BE2C (cell line): ENCODE measurements around the gene STK39.

Experiments used
- DNase-seq: peaks from one replicate; pipeline ENCODE4 v3.0.0-alpha.2; 2020
- H3K27me3 ChIP-seq: fragments of 250-450 bp; sonication (Bioruptor Pico); 2 replicates; pipeline ENCODE4 v1.5.1; 2020; ENCODE audit warnings: mild to moderate bottlenecking
- H3K36me3 ChIP-seq: fragments of 250-450 bp; sonication (Bioruptor Pico); 2 replicates; pipeline ENCODE4 v1.5.1; 2020; ENCODE audit warnings: mild to moderate bottlenecking
- H3K4me1 ChIP-seq: fragments of 250-450 bp; sonication (Bioruptor Pico); 2 replicates; pipeline ENCODE4 v1.5.1; 2020
- H3K4me3 ChIP-seq: 2 replicates; pipeline ENCODE4 v1.5.1; 2011; ENCODE audit warnings: low read depth, low read length
- H3K9me3 ChIP-seq: fragments of 250-450 bp; sonication (Bioruptor Pico); 2 replicates; pipeline ENCODE4 v1.5.1; 2020
- TF ChIP-seq, protein P1 (sequence below): IDR thresholded peaks from 2 replicates; pipeline ENCODE4 v1.5.1; 2012; ENCODE audit warnings: mild to moderate bottlenecking, low read depth, low read length

STK39 gene

DNA sequence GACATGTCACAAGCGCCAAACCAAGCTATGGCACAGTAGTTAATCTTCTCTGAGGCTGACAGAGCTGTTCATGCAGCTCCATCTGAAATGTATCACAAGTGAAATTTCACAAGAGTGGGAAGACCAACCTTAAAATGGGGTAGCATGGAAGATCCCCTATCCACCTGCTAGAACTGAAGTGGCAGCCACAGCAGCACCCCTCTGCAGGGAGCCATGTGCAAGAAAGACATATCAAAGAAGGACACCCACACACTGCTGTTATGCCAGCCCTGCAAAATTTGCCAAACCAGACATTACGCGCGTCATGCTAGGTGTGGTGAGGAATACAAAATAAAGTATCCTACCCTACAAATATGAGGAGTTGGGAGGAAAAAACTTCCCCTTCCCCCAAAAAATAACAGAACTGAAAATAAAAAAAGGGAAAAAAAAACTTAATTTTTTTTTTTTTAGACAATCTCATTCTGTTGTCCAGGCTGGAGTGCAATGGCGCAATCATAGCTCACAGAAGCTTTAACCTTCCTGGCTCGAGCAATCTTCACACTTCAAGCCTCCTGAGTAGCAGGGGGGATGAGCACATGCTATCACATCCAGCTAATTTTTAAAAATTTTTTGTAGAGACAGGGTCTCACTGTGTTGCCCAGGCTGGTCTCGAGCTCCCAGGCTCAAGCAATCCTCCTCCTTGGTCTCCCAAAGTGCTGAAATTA, 76.2 kb downstream of the STK39 start:
- no peak for DNase-seq
- TF ChIP-seq, protein P1, sequence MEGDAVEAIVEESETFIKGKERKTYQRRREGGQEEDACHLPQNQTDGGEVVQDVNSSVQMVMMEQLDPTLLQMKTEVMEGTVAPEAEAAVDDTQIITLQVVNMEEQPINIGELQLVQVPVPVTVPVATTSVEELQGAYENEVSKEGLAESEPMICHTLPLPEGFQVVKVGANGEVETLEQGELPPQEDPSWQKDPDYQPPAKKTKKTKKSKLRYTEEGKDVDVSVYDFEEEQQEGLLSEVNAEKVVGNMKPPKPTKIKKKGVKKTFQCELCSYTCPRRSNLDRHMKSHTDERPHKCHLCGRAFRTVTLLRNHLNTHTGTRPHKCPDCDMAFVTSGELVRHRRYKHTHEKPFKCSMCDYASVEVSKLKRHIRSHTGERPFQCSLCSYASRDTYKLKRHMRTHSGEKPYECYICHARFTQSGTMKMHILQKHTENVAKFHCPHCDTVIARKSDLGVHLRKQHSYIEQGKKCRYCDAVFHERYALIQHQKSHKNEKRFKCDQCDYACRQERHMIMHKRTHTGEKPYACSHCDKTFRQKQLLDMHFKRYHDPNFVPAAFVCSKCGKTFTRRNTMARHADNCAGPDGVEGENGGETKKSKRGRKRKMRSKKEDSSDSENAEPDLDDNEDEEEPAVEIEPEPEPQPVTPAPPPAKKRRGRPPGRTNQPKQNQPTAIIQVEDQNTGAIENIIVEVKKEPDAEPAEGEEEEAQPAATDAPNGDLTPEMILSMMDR = no peak

DNA sequence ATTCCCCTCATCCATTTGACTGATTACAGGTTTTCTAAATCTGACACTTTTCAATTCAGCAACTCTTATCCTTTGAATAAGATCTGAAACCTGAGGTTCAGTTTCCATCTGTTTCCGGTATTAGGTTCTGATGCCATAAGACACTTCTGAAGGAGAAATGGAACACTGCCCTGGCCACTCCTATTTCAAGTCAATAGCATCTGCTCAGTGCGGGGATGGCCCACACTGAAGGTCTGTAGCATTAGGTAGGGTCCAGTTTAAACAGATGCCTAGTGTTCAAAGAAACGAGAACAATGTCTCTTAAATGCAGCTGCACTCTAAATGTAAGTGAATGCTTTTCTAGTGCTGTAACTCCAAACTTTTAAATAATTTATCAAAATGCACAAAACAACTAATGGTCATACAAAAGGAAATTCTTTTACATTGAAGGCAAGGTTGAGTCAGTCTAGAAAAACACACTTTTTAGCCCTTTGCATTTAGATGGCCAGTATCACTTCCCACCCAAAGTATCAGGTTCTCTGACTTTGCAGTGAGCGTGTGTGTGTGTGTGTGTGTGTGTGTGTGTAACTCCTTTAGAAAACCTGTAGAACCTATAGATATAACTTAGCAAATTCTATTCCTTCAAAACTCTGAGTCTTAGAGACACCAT, 78.2 kb downstream of the STK39 start:
- H3K4me3 ChIP-seq = no peak overlapping the region
- H3K27me3 ChIP-seq = no peaks in the 10 kb centered on the region
- no peaks in the 10 kb centered on the region for H3K36me3 ChIP-seq
- TF ChIP-seq, protein P1 = no peak
- DNase-seq = no peak
- no peaks in the 10 kb centered on the region for H3K9me3 ChIP-seq
- H3K4me1 ChIP-seq = no peaks in the 10 kb centered on the region

More for the DNA sequence above, 76.2 kb downstream of the STK39 start:
- Histone ChIP-seq H3K4me3 (no peak overlapping the region), H3K27me3 (no peaks in the 10 kb centered on the region), H3K36me3 (no peaks in the 10 kb centered on the region), H3K9me3 (no peaks in the 10 kb centered on the region), H3K4me1 (no peaks in the 10 kb centered on the region)

DNA sequence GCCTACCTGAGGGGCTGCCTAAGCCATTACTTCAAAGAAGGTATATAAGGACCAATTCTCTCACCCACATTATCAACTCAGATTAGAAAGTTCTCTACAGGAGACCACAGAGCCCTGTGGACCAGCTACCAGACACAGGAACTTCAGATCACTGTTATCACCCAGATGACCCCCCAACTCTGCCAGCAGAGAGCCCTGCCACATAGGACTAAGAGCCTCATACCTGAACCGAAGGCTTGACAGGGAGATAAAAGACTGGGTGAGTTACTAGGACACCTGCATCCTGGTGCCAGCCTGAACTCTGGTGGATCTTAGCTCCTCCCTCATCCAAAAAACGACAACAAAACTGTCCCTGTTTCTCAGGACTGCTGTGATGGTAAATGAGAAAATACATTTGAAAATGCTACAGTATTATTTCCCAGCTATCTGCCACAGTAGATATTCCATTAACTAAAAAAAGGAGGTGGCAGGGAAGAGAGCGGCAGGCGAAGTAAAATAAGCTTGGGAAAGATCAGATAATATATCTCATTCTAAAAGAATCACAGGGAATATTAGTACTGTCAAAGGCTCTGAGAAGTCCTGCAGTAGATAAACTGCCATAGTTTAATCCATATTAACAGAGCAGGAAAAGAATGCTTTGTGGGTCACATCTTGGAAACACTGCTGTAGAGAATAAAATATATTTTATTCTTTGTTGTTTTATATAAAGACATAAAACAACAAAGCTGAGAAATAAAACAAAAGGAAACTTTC, 79.7 kb downstream of the STK39 start:
- no peaks in the 10 kb centered on the region for H3K27me3 ChIP-seq
- no peaks in the 10 kb centered on the region for H3K9me3 ChIP-seq
- DNase-seq = no peak
- H3K4me3 ChIP-seq = no peak overlapping the region
- no peaks in the 10 kb centered on the region for H3K36me3 ChIP-seq
- TF ChIP-seq, protein P1 = no peak
- no peaks in the 10 kb centered on the region for H3K4me1 ChIP-seq

DNA sequence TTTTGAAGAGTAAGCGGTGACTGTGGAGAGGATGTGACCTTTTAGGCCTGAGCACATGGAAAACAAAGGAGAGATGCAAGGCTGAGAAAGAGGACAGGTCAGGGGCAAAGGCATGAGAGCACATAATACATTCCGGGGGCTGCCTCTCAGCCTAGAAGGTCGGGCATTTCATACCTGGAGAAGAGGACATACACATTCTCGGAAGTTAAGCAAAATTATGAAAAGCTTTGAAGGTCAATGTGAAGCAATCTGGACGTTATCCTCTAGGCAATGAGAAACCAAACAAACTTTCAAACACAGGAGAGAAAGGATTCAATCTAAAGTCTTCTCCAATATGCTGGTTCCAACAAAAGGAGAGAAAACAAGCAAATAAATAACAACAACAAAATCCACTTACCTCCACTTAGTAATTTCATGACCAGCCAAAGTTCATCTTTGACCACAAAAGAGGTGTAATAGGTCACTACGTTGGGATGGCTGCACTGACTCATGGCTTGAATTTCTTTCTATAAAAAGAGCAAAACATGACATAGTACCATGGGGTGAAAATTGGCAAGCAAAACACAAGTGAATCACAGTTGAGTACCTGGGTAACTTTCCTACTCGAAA, 80.4 kb downstream of the STK39 start:
- TF ChIP-seq, protein P1 = no peak
- Histone ChIP-seq H3K4me3 (no peak overlapping the region), H3K4me1 (no peaks in the 10 kb centered on the region), H3K9me3 (no peaks in the 10 kb centered on the region), H3K27me3 (no peaks in the 10 kb centered on the region), H3K36me3 (no peaks in the 10 kb centered on the region)
- DNase-seq = no peak

DNA sequence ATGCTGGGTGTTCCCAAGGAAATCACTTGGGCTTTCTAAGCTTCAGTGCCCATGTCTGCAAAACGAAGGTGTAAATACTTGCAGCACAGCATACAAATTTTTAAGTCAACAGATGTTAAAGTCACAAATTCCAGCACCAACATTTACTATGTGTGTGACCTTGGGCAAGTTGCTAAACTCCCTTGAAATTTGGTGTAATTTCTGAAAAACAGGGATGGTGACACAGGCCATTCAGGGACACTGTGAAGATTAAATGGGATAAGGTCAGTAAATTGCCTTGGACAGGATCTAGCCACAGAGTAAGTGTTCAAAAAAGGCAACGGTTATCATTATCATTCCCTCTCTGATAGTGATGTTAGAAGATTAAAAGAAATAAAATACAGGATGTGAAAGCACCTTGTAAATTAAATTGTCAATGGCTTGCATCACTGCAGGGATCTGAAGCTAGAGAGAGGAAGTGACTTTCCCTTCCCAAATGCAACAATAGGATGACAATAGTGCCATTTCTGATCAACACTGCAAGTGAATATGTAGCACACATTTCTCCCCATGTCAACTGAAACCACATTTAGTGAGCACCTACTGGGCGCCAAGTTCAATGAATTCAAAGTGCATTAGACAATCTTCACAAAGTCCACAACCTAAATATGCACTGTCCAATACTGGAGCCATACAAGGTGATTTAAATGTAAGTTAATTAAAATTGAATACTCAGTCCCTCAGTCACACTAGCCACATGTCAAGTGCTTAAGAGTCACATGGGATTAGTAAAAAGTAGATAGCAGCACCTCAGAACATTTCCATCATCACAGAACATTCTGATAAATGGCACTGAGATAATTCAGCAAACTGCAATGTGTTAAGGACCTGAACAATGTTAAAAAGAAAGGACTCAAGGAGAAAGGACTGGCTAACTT, 81.2 kb downstream of the STK39 start:
- Histone ChIP-seq H3K9me3 (no peaks in the 10 kb centered on the region), H3K4me3 (no peak overlapping the region), H3K4me1 (no peaks in the 10 kb centered on the region), H3K36me3 (no peaks in the 10 kb centered on the region), H3K27me3 (no peaks in the 10 kb centered on the region)
- TF ChIP-seq, protein P1 = no peak
- no peak for DNase-seq
